Stomach smooth muscle (tissue), 2 donors: ENCODE measurements around the gene GPR42.
"Not testable (repeated sequence)": the region's sequence is repeated elsewhere in the genome, so short reads cannot be mapped to it uniquely, and the experiment has no call there.

Experiments used
- H3K27ac ChIP-seq: one replicate; pipeline ENCODE4 v1.7.0; 2013; ENCODE audit warnings: mild to moderate bottlenecking, low read length, inconsistent platforms
- H3K27me3 ChIP-seq, 2 donors: one replicate each; pipeline ENCODE4 v1.7.0; 2013; ENCODE audit warnings: low read length in 2 of 2; ENCODE audit not compliant: insufficient read depth in 2 of 2, control insufficient read depth in 1 of 2
- H3K36me3 ChIP-seq, 2 donors: one replicate each; pipeline ENCODE4 v1.7.0; 2013; ENCODE audit warnings: low read length in 2 of 2; ENCODE audit not compliant: control insufficient read depth in 2 of 2, insufficient read depth in 2 of 2
- H3K4me1 ChIP-seq: one replicate; pipeline ENCODE4 v1.7.0; 2013; ENCODE audit warnings: low read length; ENCODE audit not compliant: control insufficient read depth, insufficient read depth
- H3K4me3 ChIP-seq, 2 donors: one replicate each; pipeline ENCODE4 v1.7.0; 2013; ENCODE audit warnings: low read length in 2 of 2
- H3K9ac ChIP-seq, 2 donors: one replicate each; pipeline ENCODE4 v1.7.0; 2013; ENCODE audit warnings: low read length in 2 of 2, mild to moderate bottlenecking in 1 of 2
- H3K9me3 ChIP-seq, 2 donors: one replicate each; pipeline ENCODE4 v1.7.0; 2013; ENCODE audit warnings: low read length in 2 of 2; ENCODE audit not compliant: control insufficient read depth in 2 of 2
- donor health status: healthy.
- donor health status: Pancreatic carcinoma.

GPR42 gene

DNA sequence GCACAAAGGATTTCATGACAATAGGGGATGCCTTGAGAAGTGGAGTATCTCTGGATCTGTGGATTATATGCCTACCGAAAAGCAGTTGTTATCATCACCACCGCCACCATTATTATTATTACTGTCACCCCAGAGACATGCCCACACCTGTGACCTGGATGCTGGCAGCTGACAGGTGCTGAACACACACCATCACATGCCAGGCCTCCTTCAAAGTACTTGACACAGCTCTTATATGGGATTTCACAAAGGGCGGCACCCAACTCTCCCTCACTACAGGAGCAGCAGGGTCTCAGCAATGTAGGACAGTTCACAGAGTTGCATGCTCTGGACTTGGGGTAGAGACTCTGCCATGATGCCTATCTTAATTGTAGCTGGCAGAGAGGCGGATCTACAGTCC is 5.6 kb upstream of the GPR42 start:
- no peaks in the 10 kb centered on the region for H3K4me1 ChIP-seq
- peaks cover 0 to 3% of the 10 kb centered on the region in 2 donors for H3K27me3 ChIP-seq
- no peak overlapping the region for H3K4me3 ChIP-seq
- H3K27ac ChIP-seq: no peak overlapping the region
- H3K9me3 ChIP-seq: peaks cover 0 to 3% of the 10 kb centered on the region in 2 donors
- no peak overlapping the region for H3K9ac ChIP-seq
- H3K36me3 ChIP-seq: no peaks in the 10 kb centered on the region

- Histone ChIP-seq H3K27ac (no peak overlapping the region), H3K27me3 (peaks cover 0 to 2% of the 10 kb centered on the region in 2 donors), H3K4me1 (no peaks in the 10 kb centered on the region), H3K4me3 (no peak overlapping the region), H3K9ac (no peak overlapping the region), H3K9me3 (peaks cover 0 to 3% of the 10 kb centered on the region in 2 donors), H3K36me3 (no peaks in the 10 kb centered on the region)
Observed at GRCh38 chr19:35368378-35368777, 2.5 kb upstream of the GPR42 start.

GRCh38 chr19:35369522-35369921 is 1.3 kb upstream of the GPR42 start:
- no peak overlapping the region for H3K4me3 ChIP-seq
- no peak overlapping the region for H3K9ac ChIP-seq
- H3K27ac ChIP-seq: no peak overlapping the region
- H3K36me3 ChIP-seq: no peaks in the 10 kb centered on the region
- peaks cover 0 to 2% of the 10 kb centered on the region in 2 donors for H3K27me3 ChIP-seq
- no peaks in the 10 kb centered on the region for H3K4me1 ChIP-seq
- H3K9me3 ChIP-seq: peaks cover 0 to 3% of the 10 kb centered on the region in 2 donors

- Histone ChIP-seq H3K27ac (no peak overlapping the region), H3K9ac (no peak overlapping the region)
Observed at GRCh38 chr19:35373492-35373891, 2.6 kb downstream of the GPR42 start.

DNA sequence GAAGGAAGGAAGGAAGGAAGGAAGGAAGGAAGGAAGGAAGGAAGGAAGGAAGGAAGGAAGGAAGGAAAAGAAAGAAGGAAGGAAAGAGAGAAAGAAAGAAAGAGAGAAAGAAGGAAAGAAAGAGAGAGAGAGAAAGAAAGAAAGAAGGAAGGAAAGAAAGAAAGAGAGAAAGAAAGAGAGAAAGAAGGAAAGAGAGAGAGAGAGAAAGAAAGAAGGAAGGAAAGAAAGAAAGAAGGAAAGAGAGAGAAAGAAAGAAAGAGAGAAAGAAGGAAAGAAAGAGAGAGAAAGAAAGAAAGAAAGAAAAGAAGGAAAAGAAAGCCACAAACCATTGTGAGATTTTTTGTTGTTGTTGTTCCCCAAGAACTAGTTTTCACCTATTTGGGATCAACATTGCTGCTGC is 3.2 kb downstream of the GPR42 start:
- not testable (repeated sequence) for H3K4me1 ChIP-seq, H3K9me3 ChIP-seq, H3K27ac ChIP-seq, H3K4me3 ChIP-seq, H3K9ac ChIP-seq, H3K36me3 ChIP-seq, H3K27me3 ChIP-seq

More at GRCh38 chr19:35373492-35373891, 2.6 kb downstream of the GPR42 start:
- no peaks in the 10 kb centered on the region for H3K36me3 ChIP-seq
- no peaks in the 10 kb centered on the region for H3K4me1 ChIP-seq
- H3K9me3 ChIP-seq: peaks cover 0 to 5% of the 10 kb centered on the region in 2 donors
- no peak overlapping the region for H3K4me3 ChIP-seq
- H3K27me3 ChIP-seq: no peaks in the 10 kb centered on the region

- Histone ChIP-seq H3K4me1 (no peaks in the 10 kb centered on the region), H3K9ac (no peak overlapping the region), H3K4me3 (no peak overlapping the region), H3K27me3 (no peaks in the 10 kb centered on the region), H3K36me3 (no peaks in the 10 kb centered on the region), H3K9me3 (peaks cover 0 to 4% of the 10 kb centered on the region in 2 donors), H3K27ac (no peak overlapping the region)
Observed at GRCh38 chr19:35375505-35376307, 4.8 kb downstream of the GPR42 start.

- Histone ChIP-seq H3K9ac (no peak overlapping the region), H3K4me1 (no peaks in the 10 kb centered on the region), H3K27ac (no peak overlapping the region), H3K4me3 (no peak overlapping the region), H3K36me3 (no peaks in the 10 kb centered on the region), H3K27me3 (no peaks in the 10 kb centered on the region), H3K9me3 (peaks cover 0 to 4% of the 10 kb centered on the region in 2 donors)
Observed at GRCh38 chr19:35377656-35378055, 6.8 kb downstream of the GPR42 start.

GRCh38 chr19:35378356-35378755 is 7.5 kb downstream of the GPR42 start:
- Histone ChIP-seq H3K36me3 (no peaks in the 10 kb centered on the region), H3K27me3 (no peaks in the 10 kb centered on the region), H3K4me1 (no peaks in the 10 kb centered on the region), H3K9me3 (peaks cover 0 to 4% of the 10 kb centered on the region in 2 donors), H3K27ac (no peak overlapping the region), H3K4me3 (no peak overlapping the region), H3K9ac (no peak overlapping the region)

DNA sequence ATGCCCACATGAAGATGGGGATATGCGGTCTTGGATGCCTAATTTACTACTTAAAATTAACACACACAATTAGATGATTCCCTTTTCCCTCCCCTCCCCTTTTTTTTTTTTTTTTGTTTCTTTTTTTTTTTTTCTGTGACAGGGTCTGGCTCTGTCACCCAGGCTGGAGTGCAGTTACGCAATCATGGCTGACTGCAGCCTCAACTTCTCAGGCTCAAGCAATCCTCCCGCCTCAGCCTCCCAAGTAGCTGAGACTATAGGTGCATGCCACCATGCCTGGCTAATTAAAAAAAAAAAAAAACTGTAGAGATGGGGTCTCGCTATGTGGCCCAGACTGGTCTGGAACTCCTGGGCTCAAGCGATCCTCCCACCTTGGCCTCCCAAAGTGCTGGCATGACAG is 8.7 kb downstream of the GPR42 start:
- H3K9ac ChIP-seq, H3K4me3 ChIP-seq, H3K4me1 ChIP-seq, H3K9me3 ChIP-seq, H3K27ac ChIP-seq, H3K36me3 ChIP-seq, H3K27me3 ChIP-seq: not testable (repeated sequence)

GRCh38 chr19:35379992-35380391 is 9.1 kb downstream of the GPR42 start:
- Histone ChIP-seq H3K27ac (no peak overlapping the region), H3K36me3 (no peaks in the 10 kb centered on the region), H3K9me3 (peaks cover 0 to 4% of the 10 kb centered on the region in 2 donors), H3K4me3 (no peak overlapping the region), H3K27me3 (peaks cover 0 to 2% of the 10 kb centered on the region in 2 donors), H3K9ac (no peak overlapping the region), H3K4me1 (no peaks in the 10 kb centered on the region)

GRCh38 chr19:35380450-35381124 is 9.7 kb downstream of the GPR42 start:
- H3K36me3 ChIP-seq: no peaks in the 10 kb centered on the region
- peaks cover 0 to 2% of the 10 kb centered on the region in 2 donors for H3K27me3 ChIP-seq
- no peak overlapping the region for H3K27ac ChIP-seq
- no peak overlapping the region for H3K4me3 ChIP-seq
- no peak overlapping the region for H3K9ac ChIP-seq
- no peaks in the 10 kb centered on the region for H3K4me1 ChIP-seq
- peaks cover 0 to 4% of the 10 kb centered on the region in 2 donors for H3K9me3 ChIP-seq
